HepG2 (cell line): ENCODE results near the gene RABGAP1L.

ENCODE experiments used
- CHD2 ChIP-seq: IDR thresholded peaks from 2 replicates; pipeline ENCODE4 v1.6.1; 2011; ENCODE audit warnings: low read depth, low read length, improper control_type of control experiment
- E2F1 ChIP-seq: sonication (generic); formaldehyde crosslinking; IDR thresholded peaks from 2 replicates; pipeline ENCODE4 v1.5.0; 2020; ENCODE audit warnings: missing genetic modification reagents
- ETV5 ChIP-seq: IDR thresholded peaks from 2 replicates; pipeline ENCODE4 v1.6.1; 2018; ENCODE audit warnings: missing biosample characterization, missing genetic modification reagents, inconsistent platforms, borderline replicate concordance
- HBP1 ChIP-seq: IDR thresholded peaks from 2 replicates; pipeline ENCODE4 v1.6.1; 2016; ENCODE audit warnings: low read depth, control low read depth
- KDM5A ChIP-seq: fragments of 200-600 bp; sonication (generic); IDR thresholded peaks from 2 replicates; pipeline ENCODE4 v1.7.0; 2018; ENCODE audit warnings: antibody characterized with exemption, mild to moderate bottlenecking, low read length, borderline replicate concordance
- MAFK ChIP-seq, 2 experiments: IDR thresholded peaks in 1 of 2; conservative IDR thresholded peaks in 1 of 2; 2 replicates each; pipeline ENCODE4 v1.6.1; 2011; ENCODE audit warnings: improper control_type of control experiment in 2 of 2, low read length in 2 of 2
- MTF1 ChIP-seq: sonication (generic); formaldehyde crosslinking; IDR thresholded peaks from 2 replicates; pipeline ENCODE4 v1.5.0; 2020; ENCODE audit warnings: missing genetic modification reagents
- NFYB ChIP-seq: sonication (generic); formaldehyde crosslinking; IDR thresholded peaks from 2 replicates; pipeline ENCODE4 v1.4.0; 2020; ENCODE audit warnings: missing genetic modification reagents
- YY1 ChIP-seq: IDR thresholded peaks from 2 replicates; pipeline ENCODE4 v1.6.1; 2011; ENCODE audit warnings: low read length, low read depth, moderate library complexity, mild to moderate bottlenecking; ENCODE audit not compliant: insufficient read depth, insufficient replicate concordance
- ZNF12 ChIP-seq: sonication (generic); formaldehyde crosslinking; IDR thresholded peaks from 2 replicates; pipeline ENCODE4 v1.5.0; 2020; ENCODE audit warnings: missing genetic modification reagents
- ZNF34 ChIP-seq: sonication (generic); formaldehyde crosslinking; IDR thresholded peaks from 2 replicates; pipeline ENCODE4 v1.4.0; 2020; ENCODE audit warnings: mild to moderate bottlenecking, missing genetic modification reagents, borderline replicate concordance
- TF ChIP-seq, protein P1 (sequence below): sonication (generic); formaldehyde crosslinking; IDR thresholded peaks from 2 replicates; pipeline ENCODE4 v1.4.0; 2020; ENCODE audit warnings: missing genetic modification reagents, borderline replicate concordance
- TF ChIP-seq, protein P2 (sequence below): sonication (generic); formaldehyde crosslinking; IDR thresholded peaks from 2 replicates; pipeline ENCODE4 v1.4.0; 2020; ENCODE audit warnings: missing genetic modification reagents

DNA sequence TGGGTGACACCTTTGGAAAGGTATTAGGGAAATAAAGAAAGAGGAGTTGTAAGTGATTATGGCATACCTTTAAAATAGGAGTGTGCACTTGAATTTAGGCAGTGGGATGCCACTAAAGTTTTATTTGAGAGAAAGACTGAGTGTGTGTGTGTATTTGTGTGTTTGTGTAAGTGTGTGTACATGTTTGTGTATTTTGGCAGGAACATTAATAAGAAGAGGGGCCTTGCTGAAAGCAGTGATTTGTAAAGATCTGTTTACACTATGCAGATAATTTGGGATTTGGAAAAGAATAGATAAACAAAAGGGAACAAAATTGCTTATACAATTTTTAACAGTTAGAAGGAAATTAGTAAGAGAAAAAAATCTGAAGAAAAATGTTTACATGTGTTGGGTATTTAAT lies 409.2 kb downstream of the RABGAP1L start:
- TF ChIP-seq ZNF34 (CRISPR knock-in tag) (no peak), YY1 (no peak), E2F1 (CRISPR knock-in tag) (no peak), NFYB (no peak), KDM5A (no peak), ZNF12 (CRISPR knock-in tag) (no peak), CHD2 (no peak), MTF1 (CRISPR knock-in tag) (no peak), ETV5 (CRISPR knock-in tag) (no peak), HBP1 (CRISPR knock-in tag) (no peak), MAFK (conservative IDR thresholded peaks at IDR 0.05 in 1 of 2, IDR thresholded peaks at IDR 0.05 in 1 of 2; ENCODE audit: low read length in 2 of 2) (no peak)
- TF ChIP-seq, protein P1, sequence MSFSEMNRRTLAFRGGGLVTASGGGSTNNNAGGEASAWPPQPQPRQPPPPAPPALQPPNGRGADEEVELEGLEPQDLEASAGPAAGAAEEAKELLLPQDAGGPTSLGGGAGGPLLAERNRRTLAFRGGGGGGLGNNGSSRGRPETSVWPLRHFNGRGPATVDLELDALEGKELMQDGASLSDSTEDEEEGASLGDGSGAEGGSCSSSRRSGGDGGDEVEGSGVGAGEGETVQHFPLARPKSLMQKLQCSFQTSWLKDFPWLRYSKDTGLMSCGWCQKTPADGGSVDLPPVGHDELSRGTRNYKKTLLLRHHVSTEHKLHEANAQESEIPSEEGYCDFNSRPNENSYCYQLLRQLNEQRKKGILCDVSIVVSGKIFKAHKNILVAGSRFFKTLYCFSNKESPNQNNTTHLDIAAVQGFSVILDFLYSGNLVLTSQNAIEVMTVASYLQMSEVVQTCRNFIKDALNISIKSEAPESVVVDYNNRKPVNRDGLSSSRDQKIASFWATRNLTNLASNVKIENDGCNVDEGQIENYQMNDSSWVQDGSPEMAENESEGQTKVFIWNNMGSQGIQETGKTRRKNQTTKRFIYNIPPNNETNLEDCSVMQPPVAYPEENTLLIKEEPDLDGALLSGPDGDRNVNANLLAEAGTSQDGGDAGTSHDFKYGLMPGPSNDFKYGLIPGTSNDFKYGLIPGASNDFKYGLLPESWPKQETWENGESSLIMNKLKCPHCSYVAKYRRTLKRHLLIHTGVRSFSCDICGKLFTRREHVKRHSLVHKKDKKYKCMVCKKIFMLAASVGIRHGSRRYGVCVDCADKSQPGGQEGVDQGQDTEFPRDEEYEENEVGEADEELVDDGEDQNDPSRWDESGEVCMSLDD (CRISPR knock-in tag) = no peak
- TF ChIP-seq, protein P2, sequence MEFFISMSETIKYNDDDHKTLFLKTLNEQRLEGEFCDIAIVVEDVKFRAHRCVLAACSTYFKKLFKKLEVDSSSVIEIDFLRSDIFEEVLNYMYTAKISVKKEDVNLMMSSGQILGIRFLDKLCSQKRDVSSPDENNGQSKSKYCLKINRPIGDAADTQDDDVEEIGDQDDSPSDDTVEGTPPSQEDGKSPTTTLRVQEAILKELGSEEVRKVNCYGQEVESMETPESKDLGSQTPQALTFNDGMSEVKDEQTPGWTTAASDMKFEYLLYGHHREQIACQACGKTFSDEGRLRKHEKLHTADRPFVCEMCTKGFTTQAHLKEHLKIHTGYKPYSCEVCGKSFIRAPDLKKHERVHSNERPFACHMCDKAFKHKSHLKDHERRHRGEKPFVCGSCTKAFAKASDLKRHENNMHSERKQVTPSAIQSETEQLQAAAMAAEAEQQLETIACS = no peak
